HCT116 (cell line): ENCODE results near the gene PPRC1. TPM values are rescaled to one million over a fixed set of nuclear protein-coding genes. Genes with fewer than 3 reads are reported as not detected.

Source experiments
- EGR1 ChIP-seq: IDR thresholded peaks from 2 replicates; pipeline ENCODE4 v1.6.1; 2012; ENCODE audit warnings: low read depth
- ELF1 ChIP-seq: IDR thresholded peaks from 2 replicates; pipeline ENCODE4 v1.6.1; 2012; ENCODE audit warnings: low read depth, borderline replicate concordance
- JUND ChIP-seq: IDR thresholded peaks from 2 replicates; pipeline ENCODE4 v1.6.1; 2012
- SP1 ChIP-seq: IDR thresholded peaks from 2 replicates; pipeline ENCODE4 v1.6.1; 2012; ENCODE audit warnings: low read depth
- SRF ChIP-seq: IDR thresholded peaks from 2 replicates; pipeline ENCODE4 v1.6.1; 2012; ENCODE audit warnings: low read depth
- TCF7L2 ChIP-seq: IDR thresholded peaks from 2 replicates; pipeline ENCODE4 v1.7.0; 2011; ENCODE audit warnings: borderline replicate concordance, inconsistent platforms; ENCODE audit not compliant: insufficient read depth, insufficient read length; ENCODE audit errors: extremely low read depth
- YY1 ChIP-seq: IDR thresholded peaks from 2 replicates; pipeline ENCODE4 v1.6.1; 2011; ENCODE audit warnings: low read length, low read depth, moderate library complexity, mild to moderate bottlenecking; ENCODE audit not compliant: insufficient replicate concordance; ENCODE audit errors: extremely low read depth
- ZNF274 ChIP-seq: fragments of 200-500 bp; sonication (Bioruptor generic); IDR thresholded peaks from 2 replicates; pipeline ENCODE4 v1.6.1; 2014; ENCODE audit warnings: mild to moderate bottlenecking, low read depth, low read length, inconsistent platforms
- total RNA-seq: library from RNA; stranded (reverse); gene quantifications from one replicate; pipeline ENCODE4 v1.2.1, GENCODE V29; 2021; ENCODE audit not compliant: unreplicated experiment
- TF ChIP-seq, protein P1 (sequence below): IDR thresholded peaks from 2 replicates; pipeline ENCODE4 v1.6.1; 2012; ENCODE audit warnings: low read depth
- TF ChIP-seq, protein P2 (sequence below): IDR thresholded peaks from 2 replicates; pipeline ENCODE4 v1.6.1; 2012
- TF ChIP-seq, protein P3 (sequence below): IDR thresholded peaks from 2 replicates; pipeline ENCODE4 v1.6.1; 2012

Gene PPRC1
- total RNA-seq, 1 experiment from 2014 or later, result 93.0 TPM

GRCh38 chr10:102139281-102140110 is 6.7 kb downstream of the PPRC1 start (continued):
- TF ChIP-seq, protein P1, sequence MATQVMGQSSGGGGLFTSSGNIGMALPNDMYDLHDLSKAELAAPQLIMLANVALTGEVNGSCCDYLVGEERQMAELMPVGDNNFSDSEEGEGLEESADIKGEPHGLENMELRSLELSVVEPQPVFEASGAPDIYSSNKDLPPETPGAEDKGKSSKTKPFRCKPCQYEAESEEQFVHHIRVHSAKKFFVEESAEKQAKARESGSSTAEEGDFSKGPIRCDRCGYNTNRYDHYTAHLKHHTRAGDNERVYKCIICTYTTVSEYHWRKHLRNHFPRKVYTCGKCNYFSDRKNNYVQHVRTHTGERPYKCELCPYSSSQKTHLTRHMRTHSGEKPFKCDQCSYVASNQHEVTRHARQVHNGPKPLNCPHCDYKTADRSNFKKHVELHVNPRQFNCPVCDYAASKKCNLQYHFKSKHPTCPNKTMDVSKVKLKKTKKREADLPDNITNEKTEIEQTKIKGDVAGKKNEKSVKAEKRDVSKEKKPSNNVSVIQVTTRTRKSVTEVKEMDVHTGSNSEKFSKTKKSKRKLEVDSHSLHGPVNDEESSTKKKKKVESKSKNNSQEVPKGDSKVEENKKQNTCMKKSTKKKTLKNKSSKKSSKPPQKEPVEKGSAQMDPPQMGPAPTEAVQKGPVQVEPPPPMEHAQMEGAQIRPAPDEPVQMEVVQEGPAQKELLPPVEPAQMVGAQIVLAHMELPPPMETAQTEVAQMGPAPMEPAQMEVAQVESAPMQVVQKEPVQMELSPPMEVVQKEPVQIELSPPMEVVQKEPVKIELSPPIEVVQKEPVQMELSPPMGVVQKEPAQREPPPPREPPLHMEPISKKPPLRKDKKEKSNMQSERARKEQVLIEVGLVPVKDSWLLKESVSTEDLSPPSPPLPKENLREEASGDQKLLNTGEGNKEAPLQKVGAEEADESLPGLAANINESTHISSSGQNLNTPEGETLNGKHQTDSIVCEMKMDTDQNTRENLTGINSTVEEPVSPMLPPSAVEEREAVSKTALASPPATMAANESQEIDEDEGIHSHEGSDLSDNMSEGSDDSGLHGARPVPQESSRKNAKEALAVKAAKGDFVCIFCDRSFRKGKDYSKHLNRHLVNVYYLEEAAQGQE, result no peak
- TF ChIP-seq JUND (no peak), ELF1 (no peak), SRF (no peak), TCF7L2 (no peak), EGR1 (no peak), YY1 (no peak), ZNF274 (no peak), SP1 (no peak)
- TF ChIP-seq, protein P2, sequence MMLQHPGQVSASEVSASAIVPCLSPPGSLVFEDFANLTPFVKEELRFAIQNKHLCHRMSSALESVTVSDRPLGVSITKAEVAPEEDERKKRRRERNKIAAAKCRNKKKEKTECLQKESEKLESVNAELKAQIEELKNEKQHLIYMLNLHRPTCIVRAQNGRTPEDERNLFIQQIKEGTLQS, result no peak
- TF ChIP-seq, protein P3, sequence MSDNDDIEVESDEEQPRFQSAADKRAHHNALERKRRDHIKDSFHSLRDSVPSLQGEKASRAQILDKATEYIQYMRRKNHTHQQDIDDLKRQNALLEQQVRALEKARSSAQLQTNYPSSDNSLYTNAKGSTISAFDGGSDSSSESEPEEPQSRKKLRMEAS, result no peak
